ENCODE data around the gene OPCML. TPM values are rescaled to one million over a fixed set of nuclear protein-coding genes. Genes with fewer than 3 reads are reported as not detected.

Gene OPCML
- total and polyA plus RNA-seq, 12 donors = under 0.01 to 1.2 (median 0.39) TPM

DNA sequence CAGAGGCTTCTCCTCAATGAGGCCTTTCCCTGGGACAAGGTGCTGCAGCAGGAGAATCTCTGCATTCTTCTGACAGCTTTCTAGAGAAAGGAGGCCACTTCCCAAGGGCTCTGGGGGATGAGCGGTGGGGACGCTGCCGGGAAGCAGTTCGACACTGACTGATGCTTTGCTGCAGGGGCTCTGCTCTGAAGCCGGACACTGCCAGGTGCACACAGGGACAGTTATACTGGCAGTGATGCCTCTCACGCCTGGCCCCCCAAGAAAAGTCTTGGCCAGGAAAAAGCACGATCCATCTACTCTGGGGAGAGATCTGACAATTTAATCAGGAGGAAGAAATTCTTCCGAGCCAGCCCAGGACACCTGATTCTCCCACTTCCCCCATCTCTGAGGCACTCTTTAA lies 456.9 kb downstream of the OPCML start:
- H3K36me3 ChIP-seq = no peaks in the 10 kb centered on the region
- ATAC-seq (no peak), DNase-seq (no peak)
- H3K4me1 ChIP-seq = no peaks in the 10 kb centered on the region
- H3K9me3 ChIP-seq = no peaks in the 10 kb centered on the region
- no peak for TF ChIP-seq CTCF (IDR thresholded peaks at IDR 0.05)
- H3K27ac ChIP-seq = no peak overlapping the region
- 73 to 78% methylated on average over 8 of the region's 8 CpGs for WGBS, 2 donors
- intact Hi-C loops (cut with DNase I) = loop anchor here in 2 of 10 donors (5.0 kb wide), 2 partner anchors 547 to 757 kb away; no protein-coding TSS in a partner anchor
- no peak overlapping the region for H3K4me3 ChIP-seq
- H3K27me3 ChIP-seq = peaks cover 0 to 77% (median 52%) of the 10 kb centered on the region in 7 donors

DNA sequence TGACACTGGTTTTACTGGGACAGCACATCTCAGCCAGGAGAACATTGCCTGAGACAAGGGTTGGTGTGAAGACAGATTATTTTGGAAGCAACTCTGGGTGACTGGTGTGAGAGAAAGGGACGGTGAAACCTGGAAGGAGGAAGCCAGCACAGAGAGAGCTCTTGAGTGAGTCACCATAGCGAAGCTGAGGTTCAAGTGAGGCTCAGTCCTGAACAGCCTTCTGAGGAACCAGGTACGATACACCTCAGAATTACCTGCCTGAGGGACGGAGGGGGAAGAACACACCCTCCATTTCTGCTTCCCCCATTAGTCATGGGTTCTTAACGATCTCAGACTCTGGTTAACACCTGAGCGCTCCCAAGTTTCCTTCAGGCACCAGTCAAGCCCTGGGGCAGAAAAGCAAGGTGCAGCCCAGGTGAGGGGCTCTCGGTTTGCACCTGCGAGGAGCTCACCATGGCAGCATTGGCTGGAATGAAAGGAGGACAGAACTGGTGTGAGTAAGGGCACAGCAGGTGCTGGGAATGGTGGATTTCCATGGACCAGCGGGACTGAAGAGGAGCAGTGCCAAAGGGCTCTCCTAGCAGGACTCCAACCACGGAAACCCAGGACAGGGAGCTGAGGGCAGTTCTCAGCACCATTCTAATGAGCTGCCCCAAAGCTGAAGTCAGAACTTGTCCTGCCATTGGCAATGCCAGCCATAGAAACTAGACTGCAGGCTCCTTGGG lies 459.3 kb downstream of the OPCML start:
- Histone ChIP-seq H3K9me3 (no peaks in the 10 kb centered on the region), H3K36me3 (no peaks in the 10 kb centered on the region), H3K4me3 (no peak overlapping the region), H3K4me1 (no peaks in the 10 kb centered on the region), H3K27ac (no peak overlapping the region), H3K27me3 (peaks cover 0 to 72% (median 52%) of the 10 kb centered on the region in 7 donors)
- WGBS, 2 donors = 84 to 86% methylated on average over 10 of the region's 10 CpGs
- TF ChIP-seq CTCF (IDR thresholded peaks at IDR 0.05) = no peak
- DNase-seq = no peak
- ATAC-seq = no peak
- intact Hi-C loops (cut with DNase I) = loop anchor here in 1 of 10 donors (5.0 kb wide), 1 partner anchor 169 kb away; no protein-coding TSS in a partner anchor

GRCh38 chr11:133072378-133072777 lies 459.9 kb downstream of the OPCML start:
- WGBS, 2 donors = 60 to 68% methylated on average over 7 of the region's 7 CpGs
- H3K36me3 ChIP-seq = no peaks in the 10 kb centered on the region
- H3K9me3 ChIP-seq = no peaks in the 10 kb centered on the region
- ATAC-seq = no peak
- H3K27ac ChIP-seq = no peak overlapping the region
- intact Hi-C loops (cut with DNase I) = loop anchor here in 1 of 10 donors (5.0 kb wide), 1 partner anchor 170 kb away; no protein-coding TSS in a partner anchor
- no peak overlapping the region for H3K4me3 ChIP-seq
- no peaks in the 10 kb centered on the region for H3K4me1 ChIP-seq
- H3K27me3 ChIP-seq = peaks cover 0 to 67% (median 52%) of the 10 kb centered on the region in 7 donors
- TF ChIP-seq CTCF (IDR thresholded peaks at IDR 0.05) = no peak
- no peak for DNase-seq

GRCh38 chr11:133070791-133071190 lies 461.5 kb downstream of the OPCML start:
- WGBS, 2 donors = 56 to 57% methylated on average over 3 of the region's 3 CpGs
- no peak for ATAC-seq
- H3K27me3 ChIP-seq = peaks cover 0 to 55% (median 39%) of the 10 kb centered on the region in 7 donors

More at GRCh38 chr11:133070791-133071190, 461.5 kb downstream of the OPCML start:
- intact Hi-C loops (cut with DNase I) = loop anchor here in 1 of 10 donors (5.0 kb wide), 1 partner anchor 172 kb away; no protein-coding TSS in a partner anchor
- Histone ChIP-seq H3K4me1 (no peaks in the 10 kb centered on the region), H3K36me3 (no peaks in the 10 kb centered on the region), H3K9me3 (no peaks in the 10 kb centered on the region), H3K4me3 (no peak overlapping the region), H3K27ac (no peak overlapping the region)
- TF ChIP-seq CTCF (IDR thresholded peaks at IDR 0.05) = no peak
- no peak for DNase-seq
